Fibroblast of lung (primary cell): Measurements from ENCODE around the gene CC2D2B. TPM values are rescaled to one million over a fixed set of nuclear protein-coding genes. Genes with fewer than 3 reads are reported as not detected.

Experiments used
- DNase-seq, 2 donors: peaks; one replicate each; pipeline versions ENCODE4 v3.0.0 to v3.0.0-alpha.2; 2010; ENCODE audit warnings: low read depth in 2 of 2
- H2AFZ ChIP-seq: 2 replicates; pipeline ENCODE4 v1.5.1; 2012; ENCODE audit warnings: low read length, control low read depth, inconsistent platforms
- H3K27ac ChIP-seq: 2 replicates; pipeline ENCODE4 v1.5.1; 2011; ENCODE audit warnings: low read length, control low read depth; ENCODE audit not compliant: insufficient read depth
- H3K27me3 ChIP-seq: 2 replicates; pipeline ENCODE4 v1.5.1; 2011; ENCODE audit warnings: mild to moderate bottlenecking, low read length; ENCODE audit not compliant: control insufficient read depth, insufficient read depth
- H3K36me3 ChIP-seq: 2 replicates; pipeline ENCODE4 v1.5.1; 2011; ENCODE audit warnings: low read length; ENCODE audit not compliant: control insufficient read depth, insufficient read depth
- H3K4me1 ChIP-seq: 2 replicates; pipeline ENCODE4 v1.5.1; 2011; ENCODE audit warnings: low read length; ENCODE audit not compliant: control insufficient read depth, insufficient read depth; ENCODE audit errors: extremely low read depth
- H3K4me2 ChIP-seq: 2 replicates; pipeline ENCODE4 v1.5.1; 2011; ENCODE audit warnings: low read length, control low read depth; ENCODE audit not compliant: insufficient read depth; ENCODE audit errors: extremely low read depth
- H3K4me3 ChIP-seq, 4 experiments: fragments of 200-600 bp in 1 of 4; sonication (generic) in 1 of 4; replicated peaks in 1 of 4; 2 replicates each; pipeline ENCODE4 v1.5.1; 2011 to 2016; ENCODE audit warnings: low read length in 4 of 4, low read depth in 3 of 4, mild to moderate bottlenecking in 3 of 4, control low read depth in 2 of 4, inconsistent platforms in 1 of 4, mixed read lengths in 1 of 4; ENCODE audit not compliant: insufficient read depth in 1 of 4; ENCODE audit errors: control extremely low read depth in 1 of 4
- H3K79me2 ChIP-seq: 2 replicates; pipeline ENCODE4 v1.5.1; 2012; ENCODE audit warnings: mild to moderate bottlenecking, low read length, inconsistent platforms; ENCODE audit not compliant: control insufficient read depth, insufficient read depth
- H3K9ac ChIP-seq: 2 replicates; pipeline ENCODE4 v1.5.1; 2011; ENCODE audit warnings: mild to moderate bottlenecking, low read length, control low read depth; ENCODE audit not compliant: insufficient read depth
- H3K9me3 ChIP-seq: 2 replicates; pipeline ENCODE4 v1.5.1; 2012; ENCODE audit warnings: low read depth, low read length; ENCODE audit not compliant: control insufficient read depth, insufficient read depth
- H4K20me1 ChIP-seq: 2 replicates; pipeline ENCODE4 v1.5.1; 2011; ENCODE audit warnings: low read length; ENCODE audit not compliant: control insufficient read depth, insufficient read depth; ENCODE audit errors: extremely low read depth
- EZH2 ChIP-seq: IDR thresholded peaks from 2 replicates; pipeline ENCODE4 v1.5.1; 2012; ENCODE audit warnings: low read length, control low read depth, mild to moderate bottlenecking; ENCODE audit errors: missing control alignments
- polyA plus RNA-seq, 2 donors: library from polyadenylated mRNA; depleted of rRNA in 1 of 2; stranded (reverse) in 1 of 2; unstranded in 1 of 2; fragments of >200 nt; gene quantifications; 2 replicates each; pipeline ENCODE4 v1.2.1, GENCODE V29; 2011 to 2012; ENCODE audit warnings: missing spikeins in 1 of 2
- total RNA-seq: library from RNA; depleted of rRNA; stranded (reverse); fragments of >200 nt; gene quantifications from 2 replicates; pipeline ENCODE4 v1.2.1, GENCODE V29; 2014
- TF ChIP-seq, protein P1 (sequence below), 2 donors: IDR thresholded peaks in 1 of 2; conservative IDR thresholded peaks in 1 of 2; 1 replicate in 1 of 2; 2 replicates in 1 of 2; pipeline ENCODE4 v1.5.1; 2011 to 2012; ENCODE audit warnings: low read length in 2 of 2, control low read depth in 1 of 2, inconsistent platforms in 1 of 2, low read depth in 1 of 2, mild to moderate bottlenecking in 1 of 2

The CC2D2B gene
- total and polyA plus RNA-seq, 2 donors (not counting 1 experiment from before 2014, with no cell fraction given): 0.33 TPM; not detected in 1

DNA sequence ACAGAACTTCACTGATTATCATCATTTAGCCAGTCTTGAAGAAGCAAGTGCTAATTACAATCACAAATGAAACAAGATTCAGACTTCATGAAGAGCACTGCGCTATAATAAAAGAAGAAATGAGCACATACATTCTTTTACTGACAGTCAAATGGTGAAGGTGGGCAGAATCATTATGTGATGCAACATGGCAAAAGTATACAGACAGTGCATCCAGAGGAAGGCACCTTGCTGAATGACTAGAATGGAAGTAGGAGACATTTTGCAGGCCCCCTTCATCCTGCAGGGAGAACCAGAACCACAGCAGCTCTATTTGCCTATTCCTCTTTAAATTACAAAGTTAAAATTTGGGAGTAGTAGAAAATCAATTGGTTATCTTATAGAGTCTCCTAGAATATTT, 31.0 kb upstream of the CC2D2B start:
- Histone ChIP-seq H3K9ac (no peak overlapping the region), H3K4me3 (no peak overlapping the region), H2AFZ (no peak overlapping the region), H3K36me3 (no peaks in the 10 kb centered on the region), H3K27ac (no peak overlapping the region), H3K4me2 (no peak overlapping the region), H3K79me2 (no peaks in the 10 kb centered on the region), H3K27me3 (no peaks in the 10 kb centered on the region), H3K9me3 (no peaks in the 10 kb centered on the region), H4K20me1 (no peaks in the 10 kb centered on the region), H3K4me1 (no peaks in the 10 kb centered on the region)
- DNase-seq: no peak
- TF ChIP-seq EZH2: no peak
- TF ChIP-seq, protein P1, sequence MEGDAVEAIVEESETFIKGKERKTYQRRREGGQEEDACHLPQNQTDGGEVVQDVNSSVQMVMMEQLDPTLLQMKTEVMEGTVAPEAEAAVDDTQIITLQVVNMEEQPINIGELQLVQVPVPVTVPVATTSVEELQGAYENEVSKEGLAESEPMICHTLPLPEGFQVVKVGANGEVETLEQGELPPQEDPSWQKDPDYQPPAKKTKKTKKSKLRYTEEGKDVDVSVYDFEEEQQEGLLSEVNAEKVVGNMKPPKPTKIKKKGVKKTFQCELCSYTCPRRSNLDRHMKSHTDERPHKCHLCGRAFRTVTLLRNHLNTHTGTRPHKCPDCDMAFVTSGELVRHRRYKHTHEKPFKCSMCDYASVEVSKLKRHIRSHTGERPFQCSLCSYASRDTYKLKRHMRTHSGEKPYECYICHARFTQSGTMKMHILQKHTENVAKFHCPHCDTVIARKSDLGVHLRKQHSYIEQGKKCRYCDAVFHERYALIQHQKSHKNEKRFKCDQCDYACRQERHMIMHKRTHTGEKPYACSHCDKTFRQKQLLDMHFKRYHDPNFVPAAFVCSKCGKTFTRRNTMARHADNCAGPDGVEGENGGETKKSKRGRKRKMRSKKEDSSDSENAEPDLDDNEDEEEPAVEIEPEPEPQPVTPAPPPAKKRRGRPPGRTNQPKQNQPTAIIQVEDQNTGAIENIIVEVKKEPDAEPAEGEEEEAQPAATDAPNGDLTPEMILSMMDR (conservative IDR thresholded peaks at IDR 0.05 in 1 of 2, IDR thresholded peaks at IDR 0.05 in 1 of 2; ENCODE audit: low read depth in 1 of 2, low read length in 2 of 2): no peak

DNA sequence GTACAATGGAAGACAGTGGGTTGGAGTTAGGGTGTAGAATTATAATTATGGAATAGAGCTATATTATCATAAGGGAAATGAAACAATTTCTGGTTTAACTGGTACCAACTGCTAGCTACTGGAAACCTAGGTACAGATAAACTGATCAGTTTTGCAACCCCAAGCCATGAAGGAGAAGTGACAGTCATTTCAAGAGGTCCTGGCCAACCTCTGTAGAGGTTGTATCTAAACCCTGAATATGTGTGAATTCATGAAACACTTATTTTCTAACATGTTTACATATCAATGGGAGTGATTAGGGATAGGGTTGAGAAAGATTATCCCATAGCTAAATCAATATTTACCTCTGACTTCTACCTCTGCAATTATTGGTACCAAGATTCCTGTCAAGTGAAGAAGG, 29.9 kb upstream of the CC2D2B start:
- Histone ChIP-seq H3K79me2 (no peaks in the 10 kb centered on the region), H3K4me1 (no peaks in the 10 kb centered on the region), H3K27me3 (no peaks in the 10 kb centered on the region), H3K27ac (no peak overlapping the region), H3K36me3 (no peaks in the 10 kb centered on the region), H3K4me2 (no peak overlapping the region), H3K4me3 (no peak overlapping the region), H3K9ac (no peak overlapping the region), H4K20me1 (no peaks in the 10 kb centered on the region), H3K9me3 (no peaks in the 10 kb centered on the region), H2AFZ (no peak overlapping the region)
- TF ChIP-seq, protein P1 (conservative IDR thresholded peaks at IDR 0.05 in 1 of 2, IDR thresholded peaks at IDR 0.05 in 1 of 2; ENCODE audit: low read depth in 1 of 2, low read length in 2 of 2): no peak
- TF ChIP-seq EZH2: no peak
- DNase-seq: no peak

DNA sequence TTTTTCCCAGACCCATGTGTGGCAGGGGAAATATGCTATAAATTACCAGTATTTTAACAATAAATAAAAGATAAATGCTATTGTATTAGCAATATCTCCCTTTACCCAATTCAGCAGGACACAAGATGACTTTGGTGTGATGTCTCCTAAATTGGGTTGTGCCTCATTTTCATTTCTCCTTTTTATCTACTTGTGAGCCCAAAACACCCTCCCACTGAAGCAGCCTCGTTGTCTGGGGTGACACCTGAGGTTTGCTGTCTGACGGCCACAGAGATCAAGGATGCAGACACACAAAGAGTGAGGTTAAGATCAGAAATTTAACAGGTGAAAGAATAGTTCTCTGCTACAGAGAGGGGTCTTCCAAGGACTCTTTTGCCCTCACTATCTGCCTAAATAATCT, 27.1 kb upstream of the CC2D2B start:
- H3K27ac ChIP-seq: no peak overlapping the region
- no peak overlapping the region for H3K4me3 ChIP-seq
- H4K20me1 ChIP-seq: no peaks in the 10 kb centered on the region
- no peak overlapping the region for H3K9ac ChIP-seq
- no peaks in the 10 kb centered on the region for H3K27me3 ChIP-seq
- TF ChIP-seq EZH2: no peak
- TF ChIP-seq, protein P1 (conservative IDR thresholded peaks at IDR 0.05 in 1 of 2, IDR thresholded peaks at IDR 0.05 in 1 of 2; ENCODE audit: low read depth in 1 of 2, low read length in 2 of 2): no peak
- DNase-seq: no peak
- no peaks in the 10 kb centered on the region for H3K36me3 ChIP-seq
- H3K4me2 ChIP-seq: no peak overlapping the region
- H3K79me2 ChIP-seq: no peaks in the 10 kb centered on the region
- H3K9me3 ChIP-seq: no peaks in the 10 kb centered on the region
- no peak overlapping the region for H2AFZ ChIP-seq
- H3K4me1 ChIP-seq: no peaks in the 10 kb centered on the region
